H1 (cell line): Measurements from ENCODE around the gene EVPLL. TPM values are rescaled to one million over a fixed set of nuclear protein-coding genes. Genes with fewer than 3 reads are reported as not detected.
"Not testable (repeated sequence)": the region's sequence is repeated elsewhere in the genome, so short reads cannot be mapped to it uniquely, and the experiment has no call there.

Source experiments
- CTCF ChIA-PET: fragments of 300-600 bp; sonication (Branson Sonifier 250); formaldehyde crosslinking; loops from one replicate; lab custom pipeline; 2021; ENCODE audit not compliant: partially characterized antibody; lab: Charles Lee
- POLR2A ChIA-PET: fragments of 300-600 bp; sonication (Branson Sonifier 250); formaldehyde crosslinking; loops from one replicate; lab custom pipeline; 2021; ENCODE audit warnings: inconsistent platforms; ENCODE audit not compliant: partially characterized antibody; lab: Charles Lee
- DNase-seq, 2 experiments: peaks; one replicate each; pipeline versions ENCODE4 v3.0.0 to v3.0.0-alpha.2; 2010 to 2022; ENCODE audit warnings: low spot score in 2 of 2, low read depth in 1 of 2, mixed read lengths in 1 of 2
- FAIRE-seq: peaks from 2 replicates; lab custom pipeline; 2011; peaks lifted over from hg19 to GRCh38; lab: Jason Lieb, UNC
- H2AFZ ChIP-seq: 2 replicates; pipeline ENCODE4 v1.8.1; 2012; ENCODE audit warnings: low read length, inconsistent platforms
- H2AK5ac ChIP-seq: 2 replicates; pipeline ENCODE4 v1.6.1; 2013; ENCODE audit warnings: low read depth, low read length
- H2BK120ac ChIP-seq: replicated peaks from 2 replicates; pipeline ENCODE3; 2013; ENCODE audit warnings: low read depth, low read length, inconsistent platforms
- H2BK12ac ChIP-seq: 2 replicates; pipeline ENCODE4 v1.6.1; 2013; ENCODE audit warnings: low read depth, low read length
- H2BK15ac ChIP-seq: 2 replicates; pipeline ENCODE4 v1.6.1; 2013; ENCODE audit warnings: low read length
- H2BK20ac ChIP-seq: 2 replicates; pipeline ENCODE4 v1.6.1; 2013; ENCODE audit warnings: low read length
- H2BK5ac ChIP-seq: 2 replicates; pipeline ENCODE4 v1.6.1; 2013; ENCODE audit warnings: low read depth, low read length
- H3K14ac ChIP-seq: 2 replicates; pipeline ENCODE4 v1.6.1; 2013; ENCODE audit warnings: inconsistent platforms; ENCODE audit not compliant: insufficient read length
- H3K18ac ChIP-seq: 2 replicates; pipeline ENCODE4 v1.6.1; 2013; ENCODE audit warnings: low read length; ENCODE audit errors: extremely low read depth
- H3K23ac ChIP-seq: 2 replicates; pipeline ENCODE4 v1.6.1; 2013; ENCODE audit warnings: inconsistent platforms; ENCODE audit not compliant: insufficient read length
- H3K23me2 ChIP-seq: 2 replicates; pipeline ENCODE4 v1.6.1; 2013; ENCODE audit warnings: low read depth, low read length
- H3K27ac ChIP-seq: 2 replicates; pipeline ENCODE4 v1.6.1; 2011; ENCODE audit warnings: low read depth, low read length, inconsistent platforms
- H3K27me3 ChIP-seq, 4 experiments: replicated peaks in 1 of 4; 1 replicate in 1 of 4; 2 replicates in 3 of 4; pipeline versions ENCODE4 v1.6.1 to v1.8.1; 2011 to 2013; ENCODE audit warnings: low read length in 3 of 4, mild to moderate bottlenecking in 3 of 4, inconsistent platforms in 2 of 4, mixed read lengths in 2 of 4, moderate library complexity in 1 of 4; ENCODE audit not compliant: control insufficient read depth in 3 of 4, insufficient read depth in 3 of 4; ENCODE audit errors: extremely low read depth in 1 of 4
- H3K36me3 ChIP-seq, 4 experiments: 2 replicates each; pipeline versions ENCODE4 v1.6.1 to v1.8.1; 2011 to 2013; ENCODE audit warnings: mild to moderate bottlenecking in 4 of 4, low read length in 3 of 4, moderate library complexity in 2 of 4, control low read depth in 1 of 4, inconsistent platforms in 1 of 4; ENCODE audit not compliant: insufficient read depth in 4 of 4, control insufficient read depth in 2 of 4
- H3K4ac ChIP-seq: replicated peaks from 2 replicates; pipeline ENCODE3; 2013; ENCODE audit warnings: low read length, low read depth, mixed read lengths, inconsistent platforms; ENCODE audit not compliant: insufficient read length
- H3K4me1 ChIP-seq, 4 experiments: replicated peaks in 1 of 4; 1 replicate in 1 of 4; 2 replicates in 3 of 4; pipeline versions ENCODE4 v1.6.1 to v1.8.1; 2011 to 2013; ENCODE audit warnings: low read length in 3 of 4, inconsistent platforms in 2 of 4, mixed read lengths in 1 of 4; ENCODE audit not compliant: insufficient read depth in 4 of 4, control insufficient read depth in 3 of 4
- H3K4me2 ChIP-seq, 2 experiments: 2 replicates each; pipeline versions ENCODE4 v1.6.1 to v1.8.1; 2011 to 2013; ENCODE audit warnings: low read depth in 2 of 2, low read length in 2 of 2, control low read depth in 1 of 2, inconsistent platforms in 1 of 2, mild to moderate bottlenecking in 1 of 2; ENCODE audit not compliant: insufficient read depth in 1 of 2
- H3K4me3 ChIP-seq, 4 experiments: fragments of 200-600, 300-600 bp in 1 of 4; sonication (generic), shearing (Covaris generic), sonication (Bioruptor Twin) in 1 of 4; 2 replicates each; pipeline versions ENCODE4 v1.5.1 to v1.8.1; 2011 to 2016; ENCODE audit warnings: low read length in 4 of 4, low read depth in 3 of 4, control low read depth in 2 of 4, inconsistent platforms in 2 of 4, mild to moderate bottlenecking in 2 of 4, mixed read lengths in 1 of 4, moderate library complexity in 1 of 4; ENCODE audit not compliant: insufficient read depth in 2 of 4; ENCODE audit errors: extremely low read depth in 1 of 4
- H3K56ac ChIP-seq: replicated peaks from 2 replicates; pipeline ENCODE3; 2013; ENCODE audit warnings: low read depth, mild to moderate bottlenecking, mixed read lengths, low read length, inconsistent platforms; ENCODE audit not compliant: insufficient read length
- H3K79me1 ChIP-seq: 2 replicates; pipeline ENCODE4 v1.6.1; 2013; ENCODE audit warnings: low read depth, low read length, control low read depth
- H3K79me2 ChIP-seq, 2 experiments: 2 replicates each; pipeline versions ENCODE4 v1.6.1 to v1.8.1; 2012 to 2013; ENCODE audit warnings: low read length in 2 of 2, mild to moderate bottlenecking in 2 of 2, inconsistent platforms in 1 of 2; ENCODE audit not compliant: insufficient read depth in 2 of 2, control insufficient read depth in 1 of 2
- H3K9ac ChIP-seq, 4 experiments: replicated peaks in 1 of 4; 1 replicate in 1 of 4; 2 replicates in 3 of 4; pipeline versions ENCODE4 v1.6.1 to v1.8.1; 2011 to 2013; ENCODE audit warnings: low read depth in 3 of 4, low read length in 3 of 4, control low read depth in 2 of 4, mild to moderate bottlenecking in 2 of 4, moderate library complexity in 2 of 4, inconsistent platforms in 1 of 4; ENCODE audit errors: extremely low read depth in 1 of 4
- H3K9me3 ChIP-seq, 2 experiments: 2 replicates each; pipeline versions ENCODE4 v1.6.1 to v1.8.1; 2012 to 2013; ENCODE audit warnings: mild to moderate bottlenecking in 2 of 2, moderate library complexity in 2 of 2, control low read depth in 1 of 2, inconsistent platforms in 1 of 2, low read depth in 1 of 2, low read length in 1 of 2, mixed read lengths in 1 of 2; ENCODE audit not compliant: insufficient read depth in 2 of 2
- H4K20me1 ChIP-seq, 2 experiments: replicated peaks in 1 of 2; 2 replicates each; pipeline versions ENCODE3 to v1.8.1; 2011 to 2013; ENCODE audit warnings: inconsistent platforms in 2 of 2, low read length in 2 of 2, mild to moderate bottlenecking in 1 of 2; ENCODE audit not compliant: insufficient read depth in 2 of 2, control insufficient read depth in 1 of 2
- H4K5ac ChIP-seq: 2 replicates; pipeline ENCODE4 v1.6.1; 2013; ENCODE audit warnings: low read length, low read depth, mixed read lengths, inconsistent platforms; ENCODE audit not compliant: insufficient read length
- H4K8ac ChIP-seq: 2 replicates; pipeline ENCODE4 v1.8.0; 2013; ENCODE audit warnings: mild to moderate bottlenecking, moderate library complexity, low read length, inconsistent platforms; ENCODE audit not compliant: insufficient read depth; ENCODE audit errors: extremely low read depth
- H4K91ac ChIP-seq: replicated peaks from 2 replicates; pipeline ENCODE3; 2013; ENCODE audit warnings: low read length, mixed read lengths, inconsistent platforms; ENCODE audit not compliant: insufficient read length
- WGBS, 2 experiments: shearing (Covaris generic) in 1 of 2; methylation state at CpG; one replicate each; pipeline versions ENCODE4 v1.1.6 to v1.1.7; 2013 to 2015; ENCODE audit warnings: low lambda C conversion rate in 2 of 2, mixed read lengths in 2 of 2, inconsistent platforms in 1 of 2, low coverage in 1 of 2, missing lambda C conversion rate in 1 of 2; ENCODE audit not compliant: insufficient replicate concordance in 2 of 2, insufficient coverage in 1 of 2, insufficient read length in 1 of 2; ENCODE audit errors: extremely low coverage in 1 of 2, missing lambda C conversion rate in 1 of 2; 5-methylcytosine and 5-hydroxymethylcytosine counted together
- polyA plus RNA-seq, 7 experiments: library from polyadenylated mRNA; depleted of rRNA in 3 of 7; stranded (reverse) in 5 of 7; unstranded in 2 of 7; fragments of >200 nt in 5 of 7; fragments of 200-250 nt in 2 of 7; gene quantifications; 1 replicate in 5 of 7; 2 replicates in 1 of 7; 4 replicates in 1 of 7; pipeline versions ENCODE4 v1.2.1 to v1.2.3, GENCODE V29; 2011 to 2013; ENCODE audit warnings: missing spikeins in 2 of 7, mixed read lengths in 2 of 7
- total RNA-seq: library from RNA; stranded (reverse); fragmentation: NEBNext Ultra II Directional; extraction: Animal tissue kit (Norgen Biotek cat#: 25700); gene quantifications from 2 replicates; pipeline ENCODE4 v1.2.1, GENCODE V29; 2021

The EVPLL gene
- total and polyA plus RNA-seq, 2 of the 8 experiments (the other 6 are each of a cell fraction or from before 2014, with no cell fraction given) = 0.06 TPM; not detected in 1

DNA sequence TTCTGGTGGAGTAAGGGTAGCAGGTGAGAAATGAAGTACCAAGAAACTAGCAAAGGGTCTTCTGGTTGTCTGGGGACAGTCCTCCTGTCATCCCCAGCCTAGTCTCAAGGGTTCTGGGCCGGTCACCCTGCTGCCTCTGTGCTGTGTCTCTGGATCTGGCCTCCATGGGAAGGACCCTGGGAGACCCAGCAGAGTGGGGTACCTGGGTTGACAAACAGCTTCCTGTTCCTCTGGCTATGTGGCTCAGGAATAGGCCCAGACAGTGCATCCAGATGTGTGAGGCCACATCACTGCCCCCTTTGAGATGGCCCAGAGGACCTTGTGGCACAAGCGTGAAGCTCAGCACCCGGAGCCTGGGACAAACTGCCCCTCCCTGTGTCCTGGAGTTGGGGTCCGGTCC is 10.7 kb downstream of the EVPLL start:
- H3K18ac ChIP-seq, H3K4me1 ChIP-seq, H2BK15ac ChIP-seq, H3K36me3 ChIP-seq, H3K4me2 ChIP-seq, H3K27ac ChIP-seq, H2BK12ac ChIP-seq, H3K4me3 ChIP-seq, H2AFZ ChIP-seq, H3K79me2 ChIP-seq, H3K23me2 ChIP-seq, H4K5ac ChIP-seq, H2BK20ac ChIP-seq, H4K20me1 ChIP-seq, FAIRE-seq, H2BK5ac ChIP-seq, H3K9me3 ChIP-seq, H3K4ac ChIP-seq, H3K9ac ChIP-seq, POLR2A ChIA-PET, H3K23ac ChIP-seq, H4K91ac ChIP-seq, H4K8ac ChIP-seq, H3K79me1 ChIP-seq, H3K14ac ChIP-seq, H2BK120ac ChIP-seq, DNase-seq, H3K27me3 ChIP-seq, H2AK5ac ChIP-seq, H3K56ac ChIP-seq, CTCF ChIA-PET: not testable (repeated sequence)
- 100% methylated on average over 1 of the region's 4 CpGs; no CpG with 5 or more reads in 1 of the 2 experiments for WGBS, 2 experiments

DNA sequence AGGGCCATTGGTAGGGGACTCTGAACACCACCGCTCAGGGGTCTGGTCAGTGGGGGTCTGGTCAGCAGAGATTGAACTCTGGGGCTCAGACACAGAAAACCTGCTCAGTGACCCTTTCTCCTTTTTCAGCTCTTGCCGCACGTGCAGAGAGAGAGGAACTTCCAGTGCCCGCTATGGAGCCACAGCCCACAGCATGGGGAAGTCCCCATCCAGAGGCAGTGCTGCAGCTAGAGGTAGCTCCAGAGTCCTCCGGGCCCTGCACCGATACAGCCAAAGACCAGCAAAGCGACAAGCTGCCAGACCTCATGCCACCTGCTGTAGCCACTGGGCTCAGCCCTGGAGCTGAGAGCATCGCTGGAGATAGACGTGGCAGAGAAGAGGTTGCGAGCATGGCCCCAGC is 11.2 kb downstream of the EVPLL start:
- H3K27ac ChIP-seq, H3K4me2 ChIP-seq, H2AK5ac ChIP-seq, H2BK5ac ChIP-seq, FAIRE-seq, H2BK20ac ChIP-seq, H3K4ac ChIP-seq, H3K23ac ChIP-seq, H3K14ac ChIP-seq, DNase-seq, H3K23me2 ChIP-seq, H3K79me2 ChIP-seq, H3K4me1 ChIP-seq, H3K9ac ChIP-seq, H3K9me3 ChIP-seq, H3K18ac ChIP-seq, H3K36me3 ChIP-seq, H4K91ac ChIP-seq, CTCF ChIA-PET, H2BK12ac ChIP-seq, H3K27me3 ChIP-seq, H3K56ac ChIP-seq, H4K8ac ChIP-seq, H2BK120ac ChIP-seq, H4K5ac ChIP-seq, H4K20me1 ChIP-seq, H2BK15ac ChIP-seq, H2AFZ ChIP-seq, POLR2A ChIA-PET, H3K4me3 ChIP-seq, H3K79me1 ChIP-seq: not testable (repeated sequence)
- 73% methylated on average over 2 of the region's 10 CpGs; no CpG with 5 or more reads in 1 of the 2 experiments for WGBS, 2 experiments
